Smooth muscle cell (in vitro differentiated cells): ENCODE results near the gene TRMT1. TPM values are rescaled to one million over a fixed set of nuclear protein-coding genes. Genes with fewer than 3 reads are reported as not detected.

ENCODE experiments used
- DNase-seq: peaks from one replicate; lab custom pipeline; 2025; ENCODE audit not compliant: unreplicated experiment; lab: John Stamatoyannopoulos, UW
- H2AFZ ChIP-seq: fragments of 200-600 bp; sonication (generic); 2 replicates; pipeline ENCODE4 v1.6.0; 2016; ENCODE audit warnings: antibody characterized with exemption, low read depth, mild to moderate bottlenecking
- H3F3A ChIP-seq: fragments of 200-600 bp; sonication (generic); 2 replicates; pipeline ENCODE4 v1.6.0; 2017; ENCODE audit warnings: antibody characterized with exemption, low read depth
- H3K27ac ChIP-seq: fragments of 200-600 bp; sonication (generic); 2 replicates; pipeline ENCODE4 v1.5.1; 2016; ENCODE audit warnings: low read depth, mild to moderate bottlenecking
- H3K27me3 ChIP-seq: fragments of 200-600 bp; sonication (generic); 2 replicates; pipeline ENCODE4 v1.6.1; 2016; ENCODE audit warnings: low read depth, mild to moderate bottlenecking
- H3K36me3 ChIP-seq: fragments of 200-600 bp; sonication (generic); 2 replicates; pipeline ENCODE4 v1.5.1; 2016; ENCODE audit warnings: low read depth
- H3K4me1 ChIP-seq: fragments of 200-600 bp; sonication (generic); 2 replicates; pipeline ENCODE4 v1.5.1; 2016; ENCODE audit warnings: low read depth
- H3K4me2 ChIP-seq: fragments of 200-600 bp; sonication (generic); 2 replicates; pipeline ENCODE4 v1.6.0; 2016; ENCODE audit warnings: mild to moderate bottlenecking
- H3K4me3 ChIP-seq: fragments of 200-600 bp; sonication (generic); 2 replicates; pipeline ENCODE4 v1.5.1; 2016; ENCODE audit warnings: mild to moderate bottlenecking
- H3K79me2 ChIP-seq: fragments of 200-600 bp; sonication (generic); 2 replicates; pipeline ENCODE4 v1.6.0; 2016; ENCODE audit warnings: low read depth, mild to moderate bottlenecking
- H3K9ac ChIP-seq: fragments of 200-600 bp; sonication (generic); 2 replicates; pipeline ENCODE4 v1.6.0; 2016; ENCODE audit warnings: low read depth
- H3K9me3 ChIP-seq: fragments of 200-600 bp; sonication (generic); replicated peaks from 2 replicates; pipeline ENCODE4 v1.5.1; 2016; ENCODE audit warnings: low read depth
- H4K20me1 ChIP-seq: fragments of 200-600 bp; sonication (generic); 2 replicates; pipeline ENCODE4 v1.6.0; 2016; ENCODE audit warnings: low read depth
- WGBS: methylation state at CpG from one replicate; pipeline ENCODE4 v1.1.7; 2016; ENCODE audit warnings: low lambda C conversion rate; 5-methylcytosine and 5-hydroxymethylcytosine counted together
- polyA plus RNA-seq: library from polyadenylated mRNA; unstranded; fragments of >200 nt; fragmentation: Nextera tagmentation; extraction: Ambion mirVana; gene quantifications from 2 replicates; pipeline ENCODE4 v1.2.1, GENCODE V29; 2016
- total RNA-seq: library from RNA; depleted of rRNA; stranded (reverse); fragments of >200 nt; gene quantifications from 2 replicates; pipeline ENCODE4 v1.2.3, GENCODE V29; 2014
- TF ChIP-seq, protein P1 (sequence below): fragments of 200-600 bp; sonication (generic); IDR thresholded peaks from 2 replicates; pipeline ENCODE4 v1.5.1; 2017; ENCODE audit warnings: borderline replicate concordance, mild to moderate bottlenecking, antibody characterized with exemption; ENCODE audit not compliant: insufficient read depth, poor library complexity, severe bottlenecking

TRMT1 gene
- total and polyA plus RNA-seq, 2 experiments from 2014 or later = 21.9 to 37.4 TPM

DNA sequence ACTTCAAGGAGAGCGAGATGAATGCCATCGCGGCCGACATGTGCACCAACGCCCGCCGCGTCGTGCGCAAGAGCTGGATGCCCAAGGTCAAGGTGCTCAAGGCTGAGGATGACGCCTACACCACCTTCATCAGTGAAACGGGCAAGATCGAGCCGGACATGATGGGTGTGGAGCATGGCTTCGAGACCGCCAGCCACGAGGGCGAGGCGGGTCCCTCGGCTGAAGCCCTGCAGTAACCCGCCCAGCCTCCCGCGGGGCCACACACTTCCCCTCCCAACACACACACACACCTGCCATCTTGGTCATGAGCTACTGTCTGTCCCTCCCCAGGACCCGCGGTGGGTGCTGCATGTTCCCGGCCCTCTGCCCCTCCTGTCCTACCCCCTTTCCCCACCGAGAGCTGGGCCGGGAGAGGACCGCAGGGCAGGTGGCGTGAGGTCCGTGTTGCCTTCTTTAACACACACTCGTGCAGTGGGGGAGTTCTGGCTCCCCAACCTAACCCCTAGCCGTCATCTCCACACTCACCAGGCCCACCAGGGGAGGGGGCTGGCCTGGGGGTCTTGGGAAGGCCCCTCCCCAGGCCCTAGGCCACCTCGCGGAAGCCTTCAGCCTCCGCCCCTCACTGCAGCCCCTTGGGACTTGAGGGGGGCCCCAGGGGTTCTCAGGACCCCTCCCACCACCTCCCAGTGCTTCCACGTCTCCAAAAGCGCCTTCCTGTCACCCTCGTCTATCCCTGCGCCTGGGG lies 21.8 kb upstream of the TRMT1 start:
- Histone ChIP-seq H2AFZ (no peak overlapping the region), H3K4me3 (no peak overlapping the region), H3K27ac (no peak overlapping the region), H3K4me2 (no peak overlapping the region), H3K4me1 (no peaks in the 10 kb centered on the region), H3K9ac (no peak overlapping the region), H3K27me3 (no peaks in the 10 kb centered on the region), H3K9me3 (no peaks in the 10 kb centered on the region), H3K36me3 (no peaks in the 10 kb centered on the region), H4K20me1 (peaks cover 45% of the 10 kb centered on the region), H3K79me2 (peaks cover 24% of the 10 kb centered on the region), H3F3A (no peaks in the 10 kb centered on the region)
- 94% methylated on average over 31 of the region's 40 CpGs for WGBS
- DNase-seq = no peak
- TF ChIP-seq, protein P1, sequence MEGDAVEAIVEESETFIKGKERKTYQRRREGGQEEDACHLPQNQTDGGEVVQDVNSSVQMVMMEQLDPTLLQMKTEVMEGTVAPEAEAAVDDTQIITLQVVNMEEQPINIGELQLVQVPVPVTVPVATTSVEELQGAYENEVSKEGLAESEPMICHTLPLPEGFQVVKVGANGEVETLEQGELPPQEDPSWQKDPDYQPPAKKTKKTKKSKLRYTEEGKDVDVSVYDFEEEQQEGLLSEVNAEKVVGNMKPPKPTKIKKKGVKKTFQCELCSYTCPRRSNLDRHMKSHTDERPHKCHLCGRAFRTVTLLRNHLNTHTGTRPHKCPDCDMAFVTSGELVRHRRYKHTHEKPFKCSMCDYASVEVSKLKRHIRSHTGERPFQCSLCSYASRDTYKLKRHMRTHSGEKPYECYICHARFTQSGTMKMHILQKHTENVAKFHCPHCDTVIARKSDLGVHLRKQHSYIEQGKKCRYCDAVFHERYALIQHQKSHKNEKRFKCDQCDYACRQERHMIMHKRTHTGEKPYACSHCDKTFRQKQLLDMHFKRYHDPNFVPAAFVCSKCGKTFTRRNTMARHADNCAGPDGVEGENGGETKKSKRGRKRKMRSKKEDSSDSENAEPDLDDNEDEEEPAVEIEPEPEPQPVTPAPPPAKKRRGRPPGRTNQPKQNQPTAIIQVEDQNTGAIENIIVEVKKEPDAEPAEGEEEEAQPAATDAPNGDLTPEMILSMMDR = no peak

DNA sequence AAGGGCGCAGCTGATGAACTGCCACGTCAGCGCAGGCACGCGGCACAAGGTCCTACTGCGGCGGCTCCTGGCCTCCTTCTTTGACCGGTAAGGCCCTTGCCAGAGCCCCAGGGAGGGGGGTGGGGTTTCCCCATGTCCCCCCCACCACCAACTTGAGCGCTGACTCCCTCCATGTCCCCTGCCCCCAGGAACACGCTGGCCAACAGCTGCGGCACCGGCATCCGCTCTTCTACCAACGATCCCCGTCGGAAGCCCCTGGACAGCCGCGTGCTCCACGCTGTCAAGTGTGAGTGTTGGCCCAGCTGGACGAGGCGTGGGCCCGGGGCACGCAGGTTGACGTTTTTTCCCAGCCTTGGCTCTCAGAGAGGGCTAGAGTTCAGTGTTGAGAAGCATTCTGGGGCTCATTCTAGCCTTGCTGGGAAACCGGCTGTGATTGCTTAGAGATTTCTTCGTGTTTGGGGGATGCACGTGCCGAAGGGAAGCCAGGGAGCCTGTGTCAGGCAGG lies 20.8 kb upstream of the TRMT1 start:
- peaks cover 51% of the 10 kb centered on the region for H4K20me1 ChIP-seq
- H3F3A ChIP-seq = no peaks in the 10 kb centered on the region
- no peaks in the 10 kb centered on the region for H3K9me3 ChIP-seq
- H3K27ac ChIP-seq = no peak overlapping the region
- H3K79me2 ChIP-seq = peaks cover 30% of the 10 kb centered on the region
- no peak overlapping the region for H2AFZ ChIP-seq
- no peak overlapping the region for H3K4me2 ChIP-seq
- H3K36me3 ChIP-seq = no peaks in the 10 kb centered on the region
- DNase-seq = no peak
- no peak overlapping the region for H3K4me3 ChIP-seq
- H3K27me3 ChIP-seq = no peaks in the 10 kb centered on the region
- TF ChIP-seq, protein P1 = no peak
- H3K9ac ChIP-seq = no peak overlapping the region
- WGBS = 98% methylated on average over 28 of the region's 28 CpGs
- H3K4me1 ChIP-seq = no peaks in the 10 kb centered on the region

DNA sequence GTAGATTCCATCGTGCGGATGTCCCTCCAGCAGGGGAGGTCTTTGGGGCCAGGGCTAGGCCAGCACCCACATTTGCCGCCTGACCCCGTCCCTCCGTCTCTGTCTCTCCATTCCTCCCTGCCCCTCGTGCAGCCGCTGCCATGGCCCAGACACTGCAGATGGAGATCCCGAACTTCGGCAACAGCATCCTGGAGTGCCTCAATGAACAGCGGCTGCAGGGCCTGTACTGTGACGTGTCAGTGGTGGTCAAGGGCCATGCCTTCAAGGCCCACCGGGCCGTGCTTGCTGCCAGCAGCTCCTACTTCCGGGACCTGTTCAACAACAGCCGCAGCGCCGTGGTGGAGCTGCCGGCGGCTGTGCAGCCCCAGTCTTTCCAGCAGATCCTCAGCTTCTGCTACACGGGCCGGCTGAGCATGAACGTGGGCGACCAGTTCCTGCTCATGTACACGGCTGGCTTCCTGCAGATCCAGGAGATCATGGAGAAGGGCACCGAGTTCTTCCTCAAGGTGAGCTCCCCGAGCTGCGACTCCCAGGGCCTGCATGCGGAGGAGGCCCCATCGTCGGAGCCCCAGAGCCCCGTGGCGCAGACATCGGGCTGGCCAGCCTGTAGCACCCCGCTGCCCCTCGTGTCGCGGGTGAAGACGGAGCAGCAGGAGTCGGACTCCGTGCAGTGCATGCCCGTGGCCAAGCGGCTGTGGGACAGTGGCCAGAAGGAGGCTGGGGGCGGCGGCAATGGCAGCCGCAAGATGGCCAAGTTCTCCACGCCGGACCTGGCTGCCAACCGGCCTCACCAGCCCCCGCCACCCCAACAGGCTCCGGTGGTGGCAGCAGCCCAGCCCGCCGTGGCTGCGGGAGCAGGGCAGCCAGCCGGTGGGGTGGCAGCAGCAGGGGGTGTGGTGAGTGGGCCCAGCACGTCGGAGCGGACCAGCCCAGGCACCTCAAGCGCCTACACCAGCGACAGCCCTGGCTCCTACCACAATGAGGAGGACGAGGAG lies 18.8 kb upstream of the TRMT1 start:
- Histone ChIP-seq H4K20me1 (peaks cover 66% of the 10 kb centered on the region), H3K4me2 (no peak overlapping the region), H3K36me3 (no peaks in the 10 kb centered on the region), H3K79me2 (peaks cover 47% of the 10 kb centered on the region), H3K27ac (no peak overlapping the region), H2AFZ (no peak overlapping the region), H3K4me3 (no peak overlapping the region), H3K9ac (no peak overlapping the region), H3K27me3 (no peaks in the 10 kb centered on the region), H3K9me3 (no peaks in the 10 kb centered on the region), H3K4me1 (no peaks in the 10 kb centered on the region), H3F3A (peaks cover 5% of the 10 kb centered on the region)
- WGBS = 98% methylated on average over 52 of the region's 60 CpGs
- TF ChIP-seq, protein P1 = no peak
- DNase-seq = no peak
